HG02763 (cell line): ENCODE measurements around the gene EPHA10.
"Not testable (repeated sequence)": the region's sequence is repeated elsewhere in the genome, so short reads cannot be mapped to it uniquely, and the experiment has no call there.

Source experiments
- ATAC-seq: cut with Tn5 transposase; IDR thresholded peaks from one replicate; pipeline ENCODE4 v1.9.1; 2021; ENCODE audit warnings: mild to moderate bottlenecking, moderate library complexity; ENCODE audit not compliant: unreplicated experiment

The EPHA10 gene

GRCh38 chr1:37771440-37771839 lies 6.5 kb upstream of the EPHA10 start:
- ATAC-seq, result not testable (repeated sequence)

GRCh38 chr1:37767488-37767887 lies 2.6 kb upstream of the EPHA10 start:
- ATAC-seq, result no peak

- no peak for ATAC-seq
These were observed 1.2 kb upstream of the EPHA10 start for GRCh38 chr1:37765916-37766664.

GRCh38 chr1:37764414-37764825 lies 500 bp downstream of the EPHA10 start:
- no peak for ATAC-seq

GRCh38 chr1:37763791-37764413 lies 1.0 kb downstream of the EPHA10 start:
- no peak for ATAC-seq

- ATAC-seq, result no peak
These were observed 2.4 kb downstream of the EPHA10 start for GRCh38 chr1:37762516-37762915.

GRCh38 chr1:37761416-37762095 lies 3.4 kb downstream of the EPHA10 start:
- no peak for ATAC-seq

GRCh38 chr1:37759451-37759850 lies 5.5 kb downstream of the EPHA10 start:
- no peak for ATAC-seq

GRCh38 chr1:37755951-37756560 lies 8.9 kb downstream of the EPHA10 start:
- no peak for ATAC-seq

- no peak for ATAC-seq
These were observed 9.6 kb downstream of the EPHA10 start for GRCh38 chr1:37755290-37755689.

GRCh38 chr1:37753473-37754321 lies 11.2 kb downstream of the EPHA10 start:
- no peak for ATAC-seq

- no peak for ATAC-seq
These were observed 12.1 kb downstream of the EPHA10 start for GRCh38 chr1:37752583-37753471.

- no peak for ATAC-seq
These were observed 12.7 kb downstream of the EPHA10 start for GRCh38 chr1:37752213-37752582.

- ATAC-seq, result no peak
These were observed 16.4 kb downstream of the EPHA10 start for GRCh38 chr1:37748565-37748964.

GRCh38 chr1:37746806-37747205 lies 18.1 kb downstream of the EPHA10 start:
- no peak for ATAC-seq

- no peak for ATAC-seq
These were observed 23.3 kb downstream of the EPHA10 start for GRCh38 chr1:37741662-37742061.

GRCh38 chr1:37741130-37741529 lies 23.8 kb downstream of the EPHA10 start:
- ATAC-seq, result no peak

GRCh38 chr1:37739222-37739621 lies 25.7 kb downstream of the EPHA10 start:
- ATAC-seq, result no peak

- not testable (repeated sequence) for ATAC-seq
These were observed 26.3 kb downstream of the EPHA10 start for GRCh38 chr1:37738619-37739018.

GRCh38 chr1:37737975-37738374 lies 26.9 kb downstream of the EPHA10 start:
- not testable (repeated sequence) for ATAC-seq
